Esophagus muscularis mucosa (tissue), 3 donors: Measurements from ENCODE around the gene AKAP11.

ENCODE experiments used
- CTCF ChIP-seq, 3 experiments: fragments of 200-600 bp in 2 of 3; fragments of 450-650 bp in 1 of 3; sonication (generic) in 2 of 3; IDR thresholded peaks; one replicate each; pipeline ENCODE4 v1.5.1; 2017 to 2019; ENCODE audit warnings: antibody characterized with exemption in 3 of 3, mild to moderate bottlenecking in 2 of 3, moderate library complexity in 1 of 3
- POLR2A ChIP-seq: fragments of 450-650 bp; IDR thresholded peaks from one replicate; pipeline ENCODE4 v1.6.1; 2017; ENCODE audit warnings: antibody characterized with exemption, moderate library complexity, mild to moderate bottlenecking, low read depth

GRCh38 chr13:42260903-42261654 lies 10.9 kb upstream of the AKAP11 start:
- TF ChIP-seq CTCF (IDR thresholded peaks at IDR 0.05) (no peak), POLR2A (no peak)
